ENCODE measurements around the gene CCDC85B. TPM values are rescaled to one million over a fixed set of nuclear protein-coding genes. Genes with fewer than 3 reads are reported as not detected.

CCDC85B gene
- total and polyA plus RNA-seq, 2 of the 8 experiments (the other 6 are each of a cell fraction or from before 2014, with no cell fraction given): 19.8 to 30.8 TPM

DNA sequence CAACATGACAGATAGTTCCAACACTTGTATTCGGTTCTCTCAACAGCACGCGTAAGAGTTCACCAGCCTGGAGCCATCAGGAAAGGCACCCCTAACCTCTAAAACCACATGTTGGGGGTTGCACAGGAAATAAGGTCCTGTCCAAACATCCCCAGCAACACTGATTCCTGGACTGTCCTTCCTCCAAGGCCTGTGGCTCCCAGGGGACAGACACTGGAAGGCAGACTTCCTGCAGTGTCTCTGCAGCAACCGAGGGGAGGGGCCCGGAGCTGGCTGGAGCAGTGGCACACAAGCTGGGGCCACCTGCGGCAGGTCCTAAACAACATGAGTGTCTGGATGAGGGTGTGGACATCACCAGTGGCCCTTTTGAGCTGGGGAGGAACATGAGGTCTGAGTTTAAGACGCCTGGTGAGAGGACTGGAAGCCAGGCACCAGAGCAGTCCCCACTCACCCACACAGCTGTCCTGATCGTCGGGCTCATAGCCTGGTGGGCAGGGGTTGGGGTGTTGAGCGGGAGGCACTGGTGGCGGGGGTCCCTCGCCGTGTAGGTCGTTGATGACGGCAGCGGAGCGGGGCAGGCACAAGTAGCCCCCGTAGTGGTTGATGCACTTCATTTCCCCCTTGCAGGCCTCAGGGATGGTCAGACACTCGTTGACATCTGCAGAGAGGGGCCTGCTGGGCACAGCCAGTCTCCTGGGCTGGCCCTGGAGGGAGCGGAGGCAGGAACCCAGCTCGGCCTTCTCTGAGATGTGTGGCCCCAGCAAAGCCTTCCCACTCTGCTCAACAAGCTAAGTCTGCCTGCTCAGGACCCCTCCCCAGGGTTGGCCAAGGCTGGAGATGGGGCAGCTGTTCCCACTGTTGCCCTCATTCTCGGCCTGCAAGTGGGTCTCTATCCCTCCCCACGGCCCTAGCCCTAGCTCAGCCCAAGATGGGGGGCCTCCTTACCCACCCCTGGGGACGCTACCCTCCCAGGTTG lies 19.5 kb upstream of the CCDC85B start (continued):
- TF ChIP-seq SAP30 (IDR thresholded peaks at IDR 0.05; ENCODE audit: insufficient read depth, insufficient replicate concordance, low read length): no peak
- TF ChIP-seq POLR2A (IDR thresholded peaks at IDR 0.05; ENCODE audit: control extremely low read depth in 1 of 2, low read depth in 2 of 2, low read length in 2 of 2): no peak
- no peak for TF ChIP-seq BACH1 (IDR thresholded peaks at IDR 0.05; ENCODE audit: low read length)
- TF ChIP-seq RXRA (IDR thresholded peaks at IDR 0.05; ENCODE audit: insufficient read depth, low read depth, low read length): no peak
- no peak for TF ChIP-seq KDM5A (IDR thresholded peaks at IDR 0.05; ENCODE audit: low read length)
- TF ChIP-seq KDM4A (IDR thresholded peaks at IDR 0.05; ENCODE audit: low read depth, low read length, severe bottlenecking): no peak
- no peak for TF ChIP-seq YY1 (IDR thresholded peaks at IDR 0.05; ENCODE audit: low read depth, low read length)
- no peak for TF ChIP-seq GTF2F1 (IDR thresholded peaks at IDR 0.05; ENCODE audit: borderline replicate concordance, low read depth, low read length)

Data from H1 (cell line).